B cell (primary cell): ENCODE measurements around the gene TREML2. TPM values are rescaled to one million over a fixed set of nuclear protein-coding genes. Genes with fewer than 3 reads are reported as not detected.
A peak's percentile ranks its signal among the peaks of the same experiment; 100 is the strongest.

Source experiments
- ATAC-seq: fragments of 200-7000 bp; cut with Tn5 transposase; one replicate; pipeline ENCODE4 v1.10.0; 2021; ENCODE audit warnings: low read depth, mild to moderate bottlenecking, moderate number of reproducible peaks, moderate library complexity
- CTCF ChIA-PET: fragments of 350-600 bp; sonication (Branson Sonifier 250); formaldehyde crosslinking; loops from one replicate; lab custom pipeline; 2021; ENCODE audit warnings: antibody characterized with exemption, inconsistent platforms; lab: Charles Lee
- POLR2A ChIA-PET: fragments of 350-600 bp; sonication (Branson Sonifier 250); formaldehyde crosslinking; loops from one replicate; lab custom pipeline; 2021; ENCODE audit warnings: antibody characterized with exemption; lab: Charles Lee
- DNase-seq: peaks from one replicate; pipeline ENCODE4 v3.0.0; 2013
- H2AFZ ChIP-seq: 2 replicates; pipeline ENCODE4 v1.6.1; 2012; ENCODE audit warnings: mild to moderate bottlenecking, low read depth, low read length; ENCODE audit not compliant: insufficient read depth, poor library complexity, severe bottlenecking
- H3K27ac ChIP-seq, 2 donors: 1 replicate in 1 of 2; 2 replicates in 1 of 2; pipeline ENCODE4 v1.5.1; 2012 to 2013; ENCODE audit warnings: low read length in 2 of 2, mild to moderate bottlenecking in 2 of 2, moderate library complexity in 1 of 2
- H3K27me3 ChIP-seq, 4 experiments: fragments of 200-600 bp in 1 of 4; sonication (generic) in 1 of 4; replicated peaks in 1 of 4; 1 replicate in 2 of 4; 2 replicates in 2 of 4; pipeline versions ENCODE4 v1.6.1 to v1.7.0; 2013 to 2016; ENCODE audit warnings: low read length in 3 of 4, mild to moderate bottlenecking in 2 of 4, mixed read lengths in 1 of 4, moderate library complexity in 1 of 4; ENCODE audit not compliant: insufficient read depth in 4 of 4, control insufficient read depth in 3 of 4; ENCODE audit errors: control extremely low read depth in 1 of 4
- H3K36me3 ChIP-seq, 2 experiments: replicated peaks in 1 of 2; 1 replicate in 1 of 2; 2 replicates in 1 of 2; pipeline versions ENCODE4 v1.6.1 to v1.7.1; 2013; ENCODE audit warnings: low read length in 1 of 2; ENCODE audit not compliant: insufficient read depth in 2 of 2, control insufficient read depth in 1 of 2; ENCODE audit errors: control extremely low read depth in 1 of 2, extremely low read depth in 1 of 2
- H3K4me1 ChIP-seq, 2 donors: fragments of 200-600 bp in 1 of 2; sonication (generic) in 1 of 2; 1 replicate in 1 of 2; 2 replicates in 1 of 2; pipeline versions ENCODE4 v1.5.1 to v1.6.1; 2013 to 2017; ENCODE audit warnings: low read length in 2 of 2; ENCODE audit not compliant: control insufficient read depth in 2 of 2, insufficient read depth in 2 of 2
- H3K4me2 ChIP-seq: replicated peaks from 2 replicates; pipeline ENCODE3; 2012; ENCODE audit warnings: mild to moderate bottlenecking, low read depth, low read length; ENCODE audit not compliant: poor library complexity, severe bottlenecking
- H3K4me3 ChIP-seq, 5 experiments: fragments of 200-600 bp in 1 of 5; sonication (generic) in 1 of 5; 1 replicate in 3 of 5; 2 replicates in 2 of 5; pipeline versions ENCODE4 v1.5.1 to v1.7.0; 2011 to 2016; ENCODE audit warnings: low read length in 4 of 5, mild to moderate bottlenecking in 4 of 5, low read depth in 2 of 5, control low read depth in 1 of 5, moderate library complexity in 1 of 5; ENCODE audit not compliant: insufficient read depth in 1 of 5; ENCODE audit errors: control extremely low read depth in 1 of 5, extremely low read depth in 1 of 5
- H3K79me2 ChIP-seq: fragments of 200-600 bp; sonication (generic); one replicate; pipeline ENCODE4 v1.6.0; 2016; ENCODE audit warnings: low read length; ENCODE audit not compliant: control insufficient read depth, insufficient read depth
- H3K9ac ChIP-seq: fragments of 200-600 bp; sonication (generic); 2 replicates; pipeline ENCODE4 v1.6.1; 2017; ENCODE audit warnings: mild to moderate bottlenecking, low read length, moderate library complexity
- H3K9me3 ChIP-seq, 3 donors: one replicate each; pipeline versions ENCODE4 v1.6.1 to v1.7.1; 2013; ENCODE audit warnings: low read length in 2 of 3; ENCODE audit not compliant: control insufficient read depth in 2 of 3, insufficient read depth in 1 of 3; ENCODE audit errors: control extremely low read depth in 1 of 3
- H4K20me1 ChIP-seq: 2 replicates; pipeline ENCODE4 v1.6.0; 2012; ENCODE audit warnings: mild to moderate bottlenecking, low read length; ENCODE audit not compliant: insufficient read depth, control insufficient read depth, poor library complexity, severe bottlenecking
- H3K27ac Mint-ChIP-seq: one replicate; pipeline ENCODE4 v1.8.0; 2021; ENCODE audit warnings: mixed read lengths
- H3K27me3 Mint-ChIP-seq: one replicate; pipeline ENCODE4 v1.8.0; 2021; ENCODE audit warnings: mixed read lengths
- H3K4me1 Mint-ChIP-seq: one replicate; pipeline ENCODE4 v1.8.0; 2021; ENCODE audit warnings: mixed read lengths
- H3K4me3 Mint-ChIP-seq: one replicate; pipeline ENCODE4 v1.8.0; 2021; ENCODE audit warnings: mixed read lengths
- H3K9me3 Mint-ChIP-seq: one replicate; pipeline ENCODE4 v1.8.0; 2022; ENCODE audit warnings: mixed read lengths; ENCODE audit not compliant: insufficient read depth
- EZH2 ChIP-seq: IDR thresholded peaks from 2 replicates; pipeline ENCODE4 v1.6.1; 2012; ENCODE audit warnings: borderline replicate concordance, low read depth, mild to moderate bottlenecking, moderate library complexity, low read length; ENCODE audit not compliant: insufficient read depth, poor library complexity, severe bottlenecking
- WGBS: methylation state at CpG from one replicate; pipeline ENCODE4 v1.1.5; 2013; ENCODE audit warnings: missing lambda C conversion rate; ENCODE audit not compliant: insufficient coverage; 5-methylcytosine and 5-hydroxymethylcytosine counted together
- intact Hi-C: fragments of 100-400 bp; cut with micrococcal nuclease; formaldehyde crosslinking; loops from one replicate; pipeline ENCODE4 v1.10.0; 2022
- polyA plus RNA-seq: library from polyadenylated mRNA; depleted of rRNA; stranded (reverse); fragments of >200 nt; gene quantifications from 2 replicates; pipeline ENCODE4 v1.2.3, GENCODE V29; 2012
- total RNA-seq, 2 donors: library from RNA; stranded (reverse); fragments of 120-200 nt in 1 of 2; gene quantifications; 1 replicate in 1 of 2; 2 replicates in 1 of 2; pipeline versions ENCODE4 v1.2.3 to v1.2.4, GENCODE V29; 2013 to 2022
- TF ChIP-seq, protein P1 (sequence below): fragments of 200-600 bp; IDR thresholded peaks from one replicate; pipeline ENCODE4 v1.8.0; 2022; ENCODE audit warnings: antibody characterized with exemption, mild to moderate bottlenecking

TREML2 gene
- total and polyA plus RNA-seq, 2 donors (not counting 1 experiment from before 2014, with no cell fraction given) = 9.6 to 51.1 TPM

DNA sequence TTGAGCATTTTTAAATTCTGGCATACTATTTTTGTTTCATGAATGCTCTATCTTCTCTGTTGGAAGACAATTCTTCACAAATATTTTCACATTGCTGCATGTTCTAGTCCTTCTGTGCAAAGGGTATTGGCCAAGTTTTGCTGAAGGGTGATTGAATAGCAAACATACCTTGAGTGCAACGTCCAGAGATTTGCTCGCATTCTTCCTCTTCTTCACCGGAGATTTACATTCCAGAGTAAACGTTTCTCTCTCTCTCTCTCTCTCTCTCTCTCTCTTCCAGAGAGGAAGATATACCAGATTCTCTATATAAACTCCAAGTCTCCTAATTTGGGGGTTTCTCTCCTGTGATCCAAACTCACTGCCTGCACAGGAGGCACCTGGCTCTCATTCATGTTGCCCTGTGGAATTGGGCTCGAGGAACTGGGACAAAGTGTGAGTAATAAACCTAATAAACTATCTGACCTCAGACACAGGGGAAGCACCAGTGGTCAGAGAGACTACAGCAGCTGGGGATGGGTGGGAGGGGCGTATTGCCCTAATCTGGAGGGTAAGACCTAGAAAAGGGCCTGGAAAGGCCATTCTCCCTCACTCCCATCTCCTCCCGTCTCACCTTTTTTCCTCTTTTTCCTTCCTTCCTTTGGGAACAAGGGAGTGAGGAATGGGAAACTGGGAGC lies 45.7 kb downstream of the TREML2 start:
- no peaks in the 10 kb centered on the region for H3K79me2 ChIP-seq
- POLR2A ChIA-PET = no interaction called here
- TF ChIP-seq EZH2 = no peak
- TF ChIP-seq, protein P1, sequence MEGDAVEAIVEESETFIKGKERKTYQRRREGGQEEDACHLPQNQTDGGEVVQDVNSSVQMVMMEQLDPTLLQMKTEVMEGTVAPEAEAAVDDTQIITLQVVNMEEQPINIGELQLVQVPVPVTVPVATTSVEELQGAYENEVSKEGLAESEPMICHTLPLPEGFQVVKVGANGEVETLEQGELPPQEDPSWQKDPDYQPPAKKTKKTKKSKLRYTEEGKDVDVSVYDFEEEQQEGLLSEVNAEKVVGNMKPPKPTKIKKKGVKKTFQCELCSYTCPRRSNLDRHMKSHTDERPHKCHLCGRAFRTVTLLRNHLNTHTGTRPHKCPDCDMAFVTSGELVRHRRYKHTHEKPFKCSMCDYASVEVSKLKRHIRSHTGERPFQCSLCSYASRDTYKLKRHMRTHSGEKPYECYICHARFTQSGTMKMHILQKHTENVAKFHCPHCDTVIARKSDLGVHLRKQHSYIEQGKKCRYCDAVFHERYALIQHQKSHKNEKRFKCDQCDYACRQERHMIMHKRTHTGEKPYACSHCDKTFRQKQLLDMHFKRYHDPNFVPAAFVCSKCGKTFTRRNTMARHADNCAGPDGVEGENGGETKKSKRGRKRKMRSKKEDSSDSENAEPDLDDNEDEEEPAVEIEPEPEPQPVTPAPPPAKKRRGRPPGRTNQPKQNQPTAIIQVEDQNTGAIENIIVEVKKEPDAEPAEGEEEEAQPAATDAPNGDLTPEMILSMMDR = no peak
- H3K9ac ChIP-seq = no peak overlapping the region
- H4K20me1 ChIP-seq = no peaks in the 10 kb centered on the region
- DNase-seq = no peak
- CTCF ChIA-PET = no interaction called here
- H3K4me2 ChIP-seq = no peak overlapping the region
- peaks cover 23% of the 10 kb centered on the region for H3K27me3 Mint-ChIP-seq
- ATAC-seq = no peak
- no peak overlapping the region for H3K4me3 ChIP-seq
- H3K36me3 ChIP-seq = no peaks in the 10 kb centered on the region
- H3K9me3 Mint-ChIP-seq = no peaks in the 10 kb centered on the region
- no peaks in the 10 kb centered on the region for H3K4me1 Mint-ChIP-seq
- no peak overlapping the region for H3K4me3 Mint-ChIP-seq
- H3K27me3 ChIP-seq = peaks cover 0 to 7% (median 2%) of the 10 kb centered on the region in 4 experiments
- intact Hi-C loops = no loop called here
- no peaks in the 10 kb centered on the region for H3K4me1 ChIP-seq
- H3K27ac ChIP-seq = no peak overlapping the region
- H3K9me3 ChIP-seq = peaks cover 0 to 4% (median 0%) of the 10 kb centered on the region in 3 donors
- no CpG with 5 or more reads among the region's 7 CpGs for WGBS
- no peak overlapping the region for H3K27ac Mint-ChIP-seq
- no peak overlapping the region for H2AFZ ChIP-seq

DNA sequence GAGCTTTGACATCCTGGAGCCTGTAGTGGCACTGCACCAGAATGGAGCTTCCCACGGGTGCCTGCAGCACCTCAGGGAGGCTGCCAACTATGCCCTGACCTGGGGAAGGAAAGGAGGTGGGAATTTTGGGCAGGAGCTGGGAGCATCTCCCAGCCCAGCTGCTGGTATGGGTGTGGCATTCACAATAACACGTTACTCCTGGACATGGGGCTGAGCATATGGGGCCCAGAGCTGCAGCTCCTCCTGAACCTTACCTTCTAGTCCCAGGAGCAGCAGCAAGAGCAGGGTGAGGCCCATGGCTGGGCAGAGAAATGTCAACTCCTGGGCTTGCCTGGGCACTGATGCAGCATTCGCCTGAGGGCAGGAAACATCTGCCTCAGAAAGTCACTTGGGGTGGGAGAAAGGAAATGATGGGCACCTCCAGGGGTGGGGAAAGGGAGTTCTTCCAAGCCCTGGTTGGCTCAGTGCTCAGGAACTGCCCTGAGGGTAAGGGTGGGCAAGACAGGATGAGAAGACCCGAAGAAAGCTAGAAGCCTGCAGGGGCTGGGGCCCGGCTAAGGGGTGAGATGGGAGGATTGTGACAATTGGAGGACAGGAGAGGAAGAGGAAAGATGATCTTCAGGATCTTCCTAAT lies 46.8 kb downstream of the TREML2 start, which contains the start of gene TREML1:
TREML1 (minus strand) TSS at position 356 of the 634 bp plus-strand sequence; CDS start at position 297, 59 bp downstream.
- Histone ChIP-seq H3K27me3 (peaks cover 0 to 5% (median 0%) of the 10 kb centered on the region in 4 experiments), H3K9ac (no peak within 1 kb of the TSS), H3K4me1 (no peaks in the 10 kb centered on the region), H3K4me3 (no peak within 1 kb of the TSS), H3K36me3 (no peaks in the 10 kb centered on the region), H3K79me2 (no peaks in the 10 kb centered on the region), H3K9me3 (peaks cover 0 to 4% (median 0%) of the 10 kb centered on the region in 3 donors), H3K27ac (no peak within 1 kb of the TSS), H4K20me1 (no peaks in the 10 kb centered on the region), H2AFZ (no peak within 1 kb of the TSS), H3K4me2 (no peak within 1 kb of the TSS)
- ATAC-seq (no peak), DNase-seq (no peak)
- Mint-ChIP-seq H3K4me3 (no peak within 1 kb of the TSS), H3K4me1 (no peaks in the 10 kb centered on the region), H3K27ac (peak within 1 kb of the TSS; percentile 15), H3K9me3 (no peaks in the 10 kb centered on the region), H3K27me3 (peaks cover 20% of the 10 kb centered on the region)
- 26% methylated on average over 4 of the region's 5 CpGs for WGBS
- ChIA-PET POLR2A (no interaction called here), CTCF (interaction anchor here (0.7 kb wide), 1 partner anchor 9 kb away, joined by 3 read pairs; no protein-coding TSS in a partner anchor)
- TF ChIP-seq, protein P1 = no peak
- no peak for TF ChIP-seq EZH2
- intact Hi-C loops = no loop called here
